GOT3 (cell line): ENCODE results near the gene GIPC1.
"Not testable (repeated sequence)": the region's sequence is repeated elsewhere in the genome, so short reads cannot be mapped to it uniquely, and the experiment has no call there.

Experiments
- DNase-seq: peaks from one replicate; lab custom pipeline; 2025; ENCODE audit warnings: mixed read lengths; lab: John Stamatoyannopoulos, UW

GIPC1 gene, protein sequence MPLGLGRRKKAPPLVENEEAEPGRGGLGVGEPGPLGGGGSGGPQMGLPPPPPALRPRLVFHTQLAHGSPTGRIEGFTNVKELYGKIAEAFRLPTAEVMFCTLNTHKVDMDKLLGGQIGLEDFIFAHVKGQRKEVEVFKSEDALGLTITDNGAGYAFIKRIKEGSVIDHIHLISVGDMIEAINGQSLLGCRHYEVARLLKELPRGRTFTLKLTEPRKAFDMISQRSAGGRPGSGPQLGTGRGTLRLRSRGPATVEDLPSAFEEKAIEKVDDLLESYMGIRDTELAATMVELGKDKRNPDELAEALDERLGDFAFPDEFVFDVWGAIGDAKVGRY

DNA sequence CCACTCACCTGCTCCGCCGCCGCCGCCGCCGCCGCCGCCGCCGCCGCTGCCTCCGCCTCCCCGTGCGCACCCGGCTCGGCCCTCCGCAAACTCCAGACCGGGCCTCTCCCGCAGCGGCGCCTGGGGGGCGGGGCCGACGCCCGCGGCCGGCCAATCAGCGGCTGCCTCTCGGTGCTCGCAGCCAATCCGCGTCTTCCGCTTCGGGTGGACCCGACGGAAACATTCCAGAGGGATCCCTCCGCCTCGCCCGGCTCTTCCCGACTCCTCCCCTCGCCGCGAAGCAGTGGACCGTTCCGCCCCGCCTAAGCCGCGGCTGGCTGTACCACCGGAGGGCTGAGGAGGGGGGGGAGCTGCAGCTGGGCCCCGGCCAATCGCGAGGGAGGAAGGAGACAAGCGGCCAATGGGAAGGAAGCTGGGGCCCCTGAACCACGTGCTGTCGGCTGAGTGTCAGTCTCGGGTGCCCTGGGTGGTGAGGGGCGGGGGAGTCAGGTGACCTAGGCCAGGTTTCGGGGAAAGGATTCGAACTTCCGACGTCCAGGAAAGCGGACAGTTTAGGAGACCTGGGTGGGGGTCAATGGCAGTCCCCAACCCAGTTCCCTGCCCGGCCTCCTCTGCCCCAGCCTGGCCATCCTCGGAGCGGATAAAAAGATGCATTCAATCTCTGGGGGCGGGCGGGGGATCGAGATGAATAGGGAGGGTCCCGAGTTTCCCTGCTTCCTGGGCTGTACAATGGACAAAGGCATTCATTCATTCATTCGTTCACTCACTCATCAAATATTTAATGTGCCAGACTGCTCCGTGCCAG is at the start of gene GIPC1:
Gene GIPC1, minus strand, starts transcription at position 99 of the 805 bp plus-strand sequence. CDS start 13,151 bp downstream, outside the sequence.
- peak; percentile 94 for DNase-seq

DNA sequence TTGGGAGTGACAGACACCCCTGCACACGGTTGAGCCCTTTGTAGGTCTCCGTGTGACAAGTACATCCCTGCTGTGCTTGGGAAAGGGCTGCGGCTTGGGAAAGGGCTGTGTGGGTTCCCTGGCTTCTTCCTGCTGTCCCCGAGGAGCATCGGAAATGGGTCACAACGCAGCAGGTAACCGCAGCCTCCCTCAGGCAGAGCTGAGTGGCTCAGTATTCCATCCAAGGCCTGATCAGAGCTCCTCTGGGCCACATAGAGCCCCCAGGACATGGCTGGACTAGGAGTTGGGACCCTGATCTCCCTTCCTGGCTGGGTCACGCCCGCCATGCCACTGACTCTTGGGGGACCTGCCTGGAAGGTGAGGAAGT is 49.8 kb upstream of the GIPC1 start:
- no peak for DNase-seq

DNA sequence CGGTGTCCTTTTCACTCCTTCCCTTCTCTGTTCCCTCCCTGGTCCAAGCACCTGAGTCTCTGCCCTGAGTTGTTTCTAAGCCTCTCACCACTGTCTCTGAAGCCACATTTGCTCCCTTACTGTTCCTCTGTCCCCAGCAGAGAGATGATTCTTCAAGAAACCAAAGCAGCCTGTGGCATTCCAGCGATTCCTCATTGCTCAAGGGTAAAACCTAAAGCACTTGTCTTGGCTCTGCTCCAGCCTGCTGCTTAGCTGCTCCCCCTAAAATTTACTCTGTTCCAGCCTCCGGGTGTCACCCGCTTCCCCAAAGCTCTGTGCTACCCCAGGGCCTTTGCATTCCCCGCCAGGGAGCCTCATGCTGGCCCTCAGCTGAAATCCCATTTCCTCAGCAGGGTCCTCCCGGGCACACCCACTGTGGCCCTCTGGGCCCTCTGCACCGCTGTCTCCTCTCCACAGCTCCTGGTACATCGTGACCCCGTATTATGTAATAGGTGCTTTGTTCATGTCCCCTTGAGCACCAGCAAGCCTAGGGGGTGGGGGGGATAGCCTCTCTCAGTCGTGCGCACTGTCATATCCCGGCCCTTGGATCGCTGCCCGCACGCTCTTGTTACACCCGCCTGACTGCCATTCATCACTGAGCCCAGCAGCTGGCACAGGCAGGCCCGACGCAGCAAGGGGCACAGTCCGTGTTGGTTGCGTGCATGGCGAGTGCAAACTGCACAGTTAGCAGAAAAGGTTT is 49.2 kb upstream of the GIPC1 start:
- DNase-seq, result no peak

- DNase-seq, result no peak
Measured at GRCh38 chr19:14544047-14544446, 48.1 kb upstream of the GIPC1 start.

- DNase-seq, result no peak
Measured at GRCh38 chr19:14542711-14543328, 46.9 kb upstream of the GIPC1 start.

DNA sequence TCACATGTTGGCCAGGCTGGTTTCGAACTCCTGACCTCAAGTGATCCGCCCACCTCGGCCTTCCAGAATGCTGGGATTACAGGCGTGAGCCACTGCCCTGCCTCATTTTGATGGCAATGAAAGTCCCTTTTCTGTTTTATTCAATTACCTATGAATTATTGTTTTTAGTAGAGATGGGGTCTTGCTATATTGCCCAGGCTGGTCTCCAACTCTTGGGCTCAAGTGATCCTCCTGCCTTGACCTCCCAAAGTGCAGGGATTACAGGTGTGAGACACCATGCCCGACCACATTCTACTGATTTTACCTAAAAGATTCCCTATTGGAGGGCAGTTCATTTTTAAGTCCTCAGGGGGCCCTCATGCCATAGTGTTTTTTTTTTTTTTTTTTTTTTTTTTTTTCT is 46.1 kb upstream of the GIPC1 start:
- not testable (repeated sequence) for DNase-seq

GRCh38 chr19:14540741-14541525 is 45.0 kb upstream of the GIPC1 start:
- DNase-seq, result no peak

- DNase-seq, result no peak
Measured at GRCh38 chr19:14536926-14537692, 41.2 kb upstream of the GIPC1 start.

DNA sequence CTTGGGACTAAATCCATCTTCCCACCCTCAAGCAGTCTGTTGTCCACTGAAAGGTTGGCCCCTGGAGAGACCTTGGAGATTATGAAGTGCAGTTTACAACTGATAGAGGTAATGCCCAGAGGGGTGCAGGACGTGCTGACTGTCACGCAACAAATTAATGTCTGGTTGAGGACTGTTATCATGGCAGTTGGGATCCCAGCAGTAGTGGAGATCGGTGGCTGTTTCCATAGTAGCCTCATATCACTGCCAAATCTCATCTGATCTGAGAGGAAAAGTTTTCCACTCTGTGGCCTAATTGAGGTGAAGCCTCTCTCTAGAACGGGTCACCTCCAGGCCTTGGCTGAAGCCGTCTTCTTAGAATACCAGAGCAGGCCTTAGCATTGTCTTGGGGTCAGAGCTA is 37.5 kb upstream of the GIPC1 start:
- no peak for DNase-seq

DNA sequence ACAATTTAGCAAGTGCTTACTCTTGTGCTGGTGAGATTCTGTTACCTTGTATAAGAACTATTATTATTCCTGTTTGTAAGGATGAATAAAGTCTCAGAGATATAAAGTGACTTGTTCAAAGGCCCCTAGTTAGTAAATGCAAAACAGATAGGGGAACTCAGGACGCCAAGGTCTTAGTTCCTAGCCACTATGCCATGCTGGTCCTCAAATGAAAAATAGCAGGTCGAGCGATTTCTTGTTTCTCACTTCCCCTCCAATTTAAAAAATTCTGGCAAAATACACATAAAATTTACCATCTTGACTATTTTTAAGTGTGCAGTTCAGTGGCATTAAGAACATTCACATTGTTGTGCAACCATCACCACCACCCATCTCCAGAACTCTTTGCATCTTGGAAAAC is 34.6 kb upstream of the GIPC1 start:
- DNase-seq, result no peak

- DNase-seq, result no peak
Measured at GRCh38 chr19:14530005-14530348, 34.0 kb upstream of the GIPC1 start.

- DNase-seq, result peak; percentile 97
Measured at GRCh38 chr19:14529254-14530004, 33.5 kb upstream of the GIPC1 start, which contains the start of gene TECR. Gene TECR, plus strand, starts transcription at chr19:14529594. Its CDS starts 103 bp downstream, at chr19:14529697.

DNA sequence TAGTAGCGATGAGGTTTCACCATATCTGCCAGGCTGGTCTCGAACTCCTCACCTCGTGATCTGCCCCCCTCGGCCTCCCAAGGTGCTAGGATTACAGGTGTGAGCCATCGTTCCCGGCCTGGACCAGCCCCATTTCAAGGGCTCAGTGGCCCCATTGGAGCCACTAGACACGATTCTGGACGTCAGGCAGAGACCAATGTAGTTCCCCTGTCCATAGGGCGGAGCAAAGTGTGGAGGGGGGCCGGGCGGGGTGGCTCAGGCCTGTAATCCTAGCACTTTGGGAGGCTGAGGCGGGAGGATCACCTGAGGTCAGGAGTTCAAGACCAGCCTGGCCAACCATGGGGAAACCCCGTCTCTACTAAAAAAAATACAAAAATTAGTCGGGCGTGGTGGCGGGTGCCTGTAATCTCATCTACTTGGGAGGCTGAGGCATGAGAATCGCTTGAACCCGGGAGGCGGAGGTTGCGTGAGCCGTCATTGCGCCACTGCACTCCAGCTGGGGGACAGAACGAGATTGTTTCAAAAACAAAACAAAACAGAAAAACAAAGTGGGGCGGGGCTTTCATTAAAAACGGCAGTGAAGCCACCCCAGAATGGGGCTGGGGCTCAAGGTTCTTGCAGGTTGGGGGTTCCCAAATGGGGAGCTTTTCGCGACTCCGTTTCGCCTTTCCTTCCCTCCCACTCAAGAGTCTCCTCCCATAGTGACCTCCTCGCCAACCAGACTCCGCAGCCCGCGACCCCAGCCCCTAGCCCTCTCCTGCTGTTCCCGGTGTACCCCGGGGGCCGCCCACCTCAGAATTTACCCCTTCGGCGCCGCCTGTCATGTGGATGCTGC is 32.7 kb upstream of the GIPC1 start:
- DNase-seq, result no peak

DNA sequence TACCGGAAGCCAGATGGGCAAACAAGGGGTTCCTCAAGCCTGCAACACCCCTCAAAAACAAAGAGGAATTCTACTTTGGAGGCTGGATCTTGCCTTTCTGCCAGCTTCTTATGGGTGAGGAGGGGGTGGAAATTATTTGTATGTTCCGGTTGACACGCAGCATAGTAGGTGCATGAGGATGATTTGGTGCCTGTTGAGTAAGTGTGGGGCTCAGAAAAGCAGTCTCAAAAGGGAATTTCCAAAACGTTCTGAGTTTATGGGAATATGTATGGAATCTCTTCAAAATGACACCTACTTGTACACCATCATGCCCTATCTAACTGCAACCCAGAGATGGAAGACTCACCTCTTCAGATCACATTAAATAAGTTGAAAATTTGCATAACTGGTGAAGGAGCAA is 30.5 kb upstream of the GIPC1 start:
- DNase-seq, result no peak

DNA sequence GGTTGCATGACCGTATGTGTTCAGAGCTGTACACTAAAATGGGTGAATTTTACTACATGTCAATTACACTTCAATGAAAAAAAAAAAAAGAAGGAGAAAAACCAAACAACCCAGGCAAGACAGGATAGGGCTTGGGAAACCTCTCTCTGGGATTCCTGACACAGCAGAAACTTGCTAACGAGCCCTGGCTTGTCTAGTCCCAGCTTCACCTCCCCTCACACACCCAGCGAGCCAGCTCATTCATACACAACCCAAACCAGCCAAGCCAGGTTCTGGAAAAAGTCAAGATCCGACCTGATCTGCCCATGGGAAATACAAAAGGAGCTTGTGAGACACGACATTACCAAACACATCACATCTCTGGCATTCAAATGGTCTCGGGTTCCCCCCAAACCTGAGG is 29.8 kb upstream of the GIPC1 start:
- no peak for DNase-seq

DNA sequence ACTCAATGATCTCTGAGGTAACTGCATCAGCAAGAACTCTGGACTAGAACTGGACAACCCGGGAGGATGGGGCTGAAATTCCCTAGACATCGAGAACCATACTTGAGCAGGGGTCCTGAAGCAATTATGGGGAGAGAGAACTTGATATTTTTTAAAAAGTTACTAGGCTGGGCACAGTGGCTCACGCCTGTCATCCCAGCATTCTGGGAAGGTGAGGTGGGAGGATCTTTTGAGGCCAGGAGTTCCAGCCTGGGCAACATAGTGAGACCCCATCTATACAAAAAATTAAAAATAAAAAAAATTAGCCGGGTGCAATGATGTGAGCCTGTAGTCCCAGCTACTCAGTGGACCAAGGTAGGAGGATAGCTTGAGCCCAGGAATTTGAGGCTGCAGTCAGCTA is 24.6 kb upstream of the GIPC1 start:
- no peak for DNase-seq

DNA sequence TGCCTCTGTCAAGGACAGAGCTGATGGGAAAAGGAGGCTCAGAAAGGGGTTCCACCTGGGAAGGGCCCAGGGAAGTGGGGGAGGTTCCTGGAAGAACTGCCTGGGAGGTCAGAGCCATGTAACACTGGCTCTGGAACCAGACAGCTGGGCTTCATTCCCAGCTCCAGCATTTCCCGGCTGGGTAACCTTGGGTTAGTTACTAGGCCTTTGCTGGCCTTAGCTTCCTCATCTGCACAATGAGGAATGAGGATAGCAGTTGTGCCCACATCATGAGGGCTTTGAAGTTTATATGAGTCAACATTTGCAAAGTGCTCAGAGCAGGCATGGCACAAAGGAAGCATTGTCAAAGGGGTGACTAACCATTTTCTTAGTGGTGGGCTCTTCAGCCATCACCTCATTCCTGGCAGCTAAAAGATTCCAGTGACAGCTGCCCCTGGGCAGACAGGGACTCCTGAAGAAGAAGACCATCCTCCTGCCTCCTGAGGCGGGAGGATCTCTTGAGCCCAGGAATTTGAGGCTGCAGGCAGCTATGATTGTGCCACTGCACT is 24.0 kb upstream of the GIPC1 start:
- no peak for DNase-seq

DNA sequence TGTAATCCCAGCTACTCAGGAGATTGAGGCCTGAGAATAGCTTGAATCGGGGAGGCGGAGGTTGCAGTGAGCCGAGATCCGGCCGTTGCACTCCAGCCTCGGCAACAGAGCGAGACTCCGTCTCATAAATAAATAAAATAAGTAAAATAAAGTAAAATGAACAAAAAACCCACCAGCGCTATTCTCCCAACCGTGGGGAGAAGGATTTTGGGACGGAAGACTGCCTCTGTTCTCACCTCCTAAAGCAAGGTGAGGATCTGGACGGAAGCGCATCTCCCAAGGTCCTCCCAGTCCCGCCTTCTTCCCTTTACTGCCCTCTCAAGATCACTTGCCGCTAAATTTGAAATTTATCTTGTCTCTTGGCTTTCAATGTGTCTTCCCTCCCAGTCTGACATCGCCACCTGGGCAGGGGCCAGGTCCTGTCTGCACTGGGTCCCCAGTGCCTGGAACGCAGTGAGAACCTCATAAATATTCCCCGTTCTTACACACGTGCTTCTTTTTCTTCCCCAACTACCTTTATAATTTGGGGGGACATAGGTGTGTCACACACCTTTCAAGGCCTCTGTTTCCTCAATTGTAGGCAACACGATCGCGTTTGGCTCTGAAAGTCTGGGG is 23.4 kb upstream of the GIPC1 start:
- no peak for DNase-seq
